ENCODE data around the gene DNAH11.

DNA sequence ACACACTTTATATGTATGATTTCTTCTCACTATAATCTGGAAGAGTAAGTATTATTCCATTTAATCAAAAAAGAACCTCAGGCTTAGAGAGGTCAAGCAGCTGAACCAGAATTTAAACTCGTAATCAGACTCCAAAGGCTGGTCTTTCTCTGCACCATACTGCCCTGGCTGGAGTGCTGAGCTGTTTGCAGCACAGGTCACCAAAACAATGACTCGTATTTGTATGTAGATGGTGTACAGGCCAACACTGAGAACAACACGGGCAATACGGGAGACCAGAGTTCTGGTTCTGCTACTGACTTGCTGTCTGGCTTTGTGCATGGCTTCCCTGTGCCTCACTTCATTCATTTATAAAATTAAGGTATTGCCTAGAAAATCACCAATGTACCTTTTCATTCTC lies 344.9 kb downstream of the DNAH11 start:
- no peak for TF ChIP-seq RAD21 (conservative IDR thresholded peaks at IDR 0.05)
- TF ChIP-seq, protein P1, sequence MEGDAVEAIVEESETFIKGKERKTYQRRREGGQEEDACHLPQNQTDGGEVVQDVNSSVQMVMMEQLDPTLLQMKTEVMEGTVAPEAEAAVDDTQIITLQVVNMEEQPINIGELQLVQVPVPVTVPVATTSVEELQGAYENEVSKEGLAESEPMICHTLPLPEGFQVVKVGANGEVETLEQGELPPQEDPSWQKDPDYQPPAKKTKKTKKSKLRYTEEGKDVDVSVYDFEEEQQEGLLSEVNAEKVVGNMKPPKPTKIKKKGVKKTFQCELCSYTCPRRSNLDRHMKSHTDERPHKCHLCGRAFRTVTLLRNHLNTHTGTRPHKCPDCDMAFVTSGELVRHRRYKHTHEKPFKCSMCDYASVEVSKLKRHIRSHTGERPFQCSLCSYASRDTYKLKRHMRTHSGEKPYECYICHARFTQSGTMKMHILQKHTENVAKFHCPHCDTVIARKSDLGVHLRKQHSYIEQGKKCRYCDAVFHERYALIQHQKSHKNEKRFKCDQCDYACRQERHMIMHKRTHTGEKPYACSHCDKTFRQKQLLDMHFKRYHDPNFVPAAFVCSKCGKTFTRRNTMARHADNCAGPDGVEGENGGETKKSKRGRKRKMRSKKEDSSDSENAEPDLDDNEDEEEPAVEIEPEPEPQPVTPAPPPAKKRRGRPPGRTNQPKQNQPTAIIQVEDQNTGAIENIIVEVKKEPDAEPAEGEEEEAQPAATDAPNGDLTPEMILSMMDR (IDR thresholded peaks at IDR 0.05; ENCODE audit: poor library complexity, severe bottlenecking): no peak
- TF ChIP-seq POLR2AphosphoS5 (IDR thresholded peaks at IDR 0.05): no peak
- TF ChIP-seq SMC3 (conservative IDR thresholded peaks at IDR 0.05; ENCODE audit: poor library complexity): no peak
- no peak for TF ChIP-seq REST (IDR thresholded peaks at IDR 0.05; ENCODE audit: borderline replicate concordance)
- TF ChIP-seq MXI1 (conservative IDR thresholded peaks at IDR 0.05; ENCODE audit: poor library complexity, severe bottlenecking): no peak

Measured in neural cell (in vitro differentiated cells).